GM11168 (cell line): Measurements from ENCODE around the gene DMWD.
"Not testable (repeated sequence)": the region's sequence is repeated elsewhere in the genome, so short reads cannot be mapped to it uniquely, and the experiment has no call there.

ENCODE experiments used
- in situ Hi-C: fragments of 300-500 bp; cut with MboI; formaldehyde crosslinking; loops from one replicate; pipeline ENCODE4 v1.12.0; 2022; ENCODE audit warnings: low sequenced_read_pairs; ENCODE audit not compliant: unreplicated experiment

Gene DMWD

DNA sequence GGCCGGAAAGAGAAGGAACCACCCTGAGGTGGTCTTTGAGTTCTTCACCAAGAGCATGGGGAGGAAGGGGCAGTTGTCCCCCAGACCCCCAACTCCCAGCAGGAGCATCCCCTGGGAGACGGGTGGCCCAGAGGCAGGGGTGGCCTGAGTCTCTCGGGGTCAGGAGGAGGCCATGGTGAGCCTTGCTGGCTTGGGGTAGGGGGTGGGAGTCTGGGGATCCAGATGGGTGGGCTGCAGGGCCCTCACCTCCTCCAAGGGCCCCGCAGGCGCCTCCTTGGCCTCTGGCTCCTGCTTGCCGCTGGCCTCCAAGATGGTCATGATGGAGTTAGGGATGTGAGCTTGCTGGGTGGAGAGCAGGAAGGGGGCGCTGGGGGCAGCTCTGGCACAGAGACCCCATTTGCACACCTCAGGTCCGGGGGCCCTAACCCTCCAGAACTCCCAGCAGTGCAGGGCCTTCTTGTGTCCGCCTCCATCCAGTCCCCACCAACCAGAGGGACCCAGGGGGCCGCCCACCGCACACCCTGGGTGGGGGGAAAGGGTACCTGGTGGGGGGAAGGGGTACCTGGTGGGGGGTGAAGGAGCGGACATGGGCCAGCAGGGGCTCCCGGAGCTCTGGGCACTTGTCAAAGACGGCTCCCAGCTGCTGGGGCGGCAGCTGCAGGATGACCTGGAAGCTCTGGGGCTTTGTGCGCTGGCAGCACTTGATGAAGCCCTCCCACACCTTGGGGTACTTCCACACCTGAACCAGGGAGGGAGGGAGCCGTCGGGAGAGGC lies 23.8 kb upstream of the DMWD start:
- in situ Hi-C loops = no loop called here

DNA sequence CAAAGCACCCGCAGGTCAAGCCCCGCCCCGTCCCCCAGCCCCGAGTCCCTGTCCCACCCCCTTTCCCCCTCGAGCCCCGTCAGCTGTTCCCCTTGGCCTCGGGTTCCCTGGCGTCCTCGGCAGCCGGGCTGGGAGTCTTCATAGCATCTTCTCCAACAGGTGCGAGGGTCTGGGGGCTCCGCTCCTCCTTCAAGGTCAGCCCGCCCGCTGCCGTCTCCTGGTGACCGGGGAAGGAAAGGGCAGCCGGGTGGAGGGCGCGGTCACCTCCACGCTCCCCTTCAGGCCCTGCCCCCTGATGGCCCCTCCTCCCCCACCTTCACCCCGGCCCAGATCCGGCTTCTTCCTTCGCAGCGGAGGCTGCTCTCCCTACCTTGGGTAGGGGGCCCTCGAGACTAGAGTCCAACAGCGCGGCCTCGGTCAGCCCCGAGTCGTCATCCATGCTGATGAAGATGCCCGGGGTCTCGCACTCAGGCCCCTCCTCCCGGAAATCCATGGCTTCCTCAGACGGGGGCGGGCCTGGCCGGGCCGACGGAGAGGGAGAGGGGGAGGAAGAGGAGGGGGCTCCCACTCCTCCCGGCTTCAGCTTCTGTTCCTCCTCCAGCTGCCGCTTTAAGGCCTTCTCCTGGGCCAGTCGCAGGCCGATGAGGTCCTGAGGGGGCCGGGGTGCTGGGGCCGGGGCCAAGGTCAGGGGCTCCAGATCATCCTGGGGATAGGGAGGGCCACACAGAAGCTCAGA lies 23.0 kb upstream of the DMWD start:
- in situ Hi-C loops = no loop called here

DNA sequence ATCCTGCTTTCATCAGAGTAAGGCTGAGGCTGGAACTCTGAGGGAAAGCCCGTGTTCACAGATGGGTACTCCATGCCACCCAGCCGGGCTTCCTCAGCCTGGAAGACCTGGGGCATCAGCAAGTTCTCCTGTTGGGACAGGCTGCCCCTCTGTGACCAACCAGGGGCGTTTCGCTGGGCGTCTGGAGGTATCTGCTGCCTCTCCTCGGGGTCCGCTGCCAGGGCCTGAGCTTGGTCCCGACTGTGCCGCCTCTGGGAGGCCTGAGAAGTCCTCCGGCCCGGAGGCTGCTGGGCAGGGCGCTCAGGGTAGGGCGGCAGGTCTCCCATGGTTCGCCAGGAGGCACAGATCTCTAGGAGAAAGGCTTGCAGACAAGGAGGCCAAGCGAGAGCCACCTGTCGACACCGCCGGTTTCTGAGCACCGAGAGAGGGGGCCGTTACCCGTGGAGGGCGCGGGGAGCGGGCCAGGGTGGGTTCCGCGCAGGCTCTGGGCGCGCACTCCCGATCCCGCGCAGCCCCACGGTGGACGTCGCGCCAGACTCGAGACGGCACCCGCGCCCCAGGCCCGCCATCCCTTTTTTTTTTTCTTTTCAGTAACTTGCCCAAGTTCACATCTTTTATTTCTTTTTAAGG lies 22.3 kb upstream of the DMWD start, which contains the start of gene RSPH6A:
RSPH6A (minus strand) TSS at position 458 of the 630 bp plus-strand sequence; CDS start at position 326, 132 bp downstream.
- in situ Hi-C loops = no loop called here

GRCh38 chr19:45814166-45814780 lies 21.6 kb upstream of the DMWD start:
- in situ Hi-C loops = no loop called here

DNA sequence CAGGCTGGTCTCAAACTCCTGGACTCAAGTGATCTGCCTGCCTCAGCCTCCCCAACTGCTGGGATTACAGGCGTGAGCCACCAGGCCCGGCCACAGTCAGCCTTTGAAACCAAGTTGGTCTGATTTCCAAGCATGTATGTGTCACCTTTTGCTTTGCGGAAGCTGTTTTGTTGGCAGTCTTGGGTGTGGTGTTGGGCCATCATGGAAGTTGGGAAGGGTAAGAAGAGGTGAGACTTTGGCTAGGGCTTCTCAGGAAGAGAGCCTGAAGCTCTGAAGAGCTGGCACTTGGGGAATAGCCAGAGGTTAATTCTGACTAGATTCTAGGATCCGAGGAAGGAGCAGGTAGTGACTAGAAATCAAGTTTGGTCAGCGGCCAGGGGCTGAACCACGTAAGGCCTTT lies 19.7 kb upstream of the DMWD start:
- in situ Hi-C loops = no loop called here

DNA sequence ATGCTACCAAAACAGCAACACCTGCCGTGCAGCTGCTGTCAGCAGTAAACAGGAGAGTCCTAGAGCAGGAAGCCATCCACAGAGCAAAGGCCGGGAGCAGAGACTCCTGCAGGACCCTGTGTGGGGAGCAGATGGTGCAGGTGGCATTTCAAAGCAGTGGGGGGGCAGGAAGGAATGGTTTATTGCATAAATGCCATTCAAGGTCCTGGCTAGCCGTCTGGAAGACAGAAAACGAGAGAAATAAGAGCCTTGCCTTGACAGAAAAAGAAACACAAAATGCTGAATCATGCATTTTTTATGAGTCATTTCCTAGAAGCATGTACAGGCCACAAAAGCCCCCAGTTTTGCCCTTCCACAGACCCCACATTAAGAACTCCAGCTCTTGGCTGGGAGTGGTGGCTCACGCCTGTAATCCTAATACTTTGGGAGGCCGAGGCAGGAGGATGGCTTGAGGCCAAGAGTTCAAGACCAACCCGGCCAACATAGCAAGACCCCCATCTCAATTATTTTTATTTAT lies 17.1 kb upstream of the DMWD start:
- in situ Hi-C loops = no loop called here

DNA sequence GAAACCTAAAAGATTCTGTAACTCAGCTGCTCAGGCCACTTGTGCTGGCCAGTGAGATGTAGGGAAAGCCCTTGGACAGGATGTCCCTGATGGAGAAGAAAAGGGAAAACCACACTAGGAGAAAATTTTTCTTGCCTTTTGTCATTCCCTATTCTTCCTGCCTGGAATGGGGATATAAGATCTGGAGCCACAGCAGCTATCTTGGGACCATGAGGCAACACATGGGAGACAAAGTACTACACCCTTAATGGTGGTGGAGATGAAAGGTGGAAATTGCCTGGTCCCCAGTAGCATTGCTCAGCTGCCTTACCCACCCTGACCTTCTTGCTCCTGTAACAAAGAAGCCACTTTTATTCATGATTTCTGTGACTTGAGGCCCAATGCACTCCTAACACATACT lies 13.1 kb upstream of the DMWD start:
- in situ Hi-C loops = no loop called here

DNA sequence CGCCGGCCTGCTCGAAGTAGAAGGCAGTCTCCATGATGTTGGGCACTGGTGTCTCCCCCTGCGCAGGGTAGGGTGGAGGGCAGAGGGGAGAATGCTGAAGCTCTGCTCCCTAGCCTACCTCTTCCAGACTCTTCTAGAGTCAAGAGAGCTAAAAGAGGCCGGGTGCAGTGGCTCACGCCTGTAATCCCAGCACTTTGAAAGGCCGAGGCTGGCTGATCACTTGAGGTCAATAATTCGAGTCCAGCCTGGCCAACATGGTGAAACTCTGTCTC lies 12.2 kb upstream of the DMWD start:
- in situ Hi-C loops = no loop called here

DNA sequence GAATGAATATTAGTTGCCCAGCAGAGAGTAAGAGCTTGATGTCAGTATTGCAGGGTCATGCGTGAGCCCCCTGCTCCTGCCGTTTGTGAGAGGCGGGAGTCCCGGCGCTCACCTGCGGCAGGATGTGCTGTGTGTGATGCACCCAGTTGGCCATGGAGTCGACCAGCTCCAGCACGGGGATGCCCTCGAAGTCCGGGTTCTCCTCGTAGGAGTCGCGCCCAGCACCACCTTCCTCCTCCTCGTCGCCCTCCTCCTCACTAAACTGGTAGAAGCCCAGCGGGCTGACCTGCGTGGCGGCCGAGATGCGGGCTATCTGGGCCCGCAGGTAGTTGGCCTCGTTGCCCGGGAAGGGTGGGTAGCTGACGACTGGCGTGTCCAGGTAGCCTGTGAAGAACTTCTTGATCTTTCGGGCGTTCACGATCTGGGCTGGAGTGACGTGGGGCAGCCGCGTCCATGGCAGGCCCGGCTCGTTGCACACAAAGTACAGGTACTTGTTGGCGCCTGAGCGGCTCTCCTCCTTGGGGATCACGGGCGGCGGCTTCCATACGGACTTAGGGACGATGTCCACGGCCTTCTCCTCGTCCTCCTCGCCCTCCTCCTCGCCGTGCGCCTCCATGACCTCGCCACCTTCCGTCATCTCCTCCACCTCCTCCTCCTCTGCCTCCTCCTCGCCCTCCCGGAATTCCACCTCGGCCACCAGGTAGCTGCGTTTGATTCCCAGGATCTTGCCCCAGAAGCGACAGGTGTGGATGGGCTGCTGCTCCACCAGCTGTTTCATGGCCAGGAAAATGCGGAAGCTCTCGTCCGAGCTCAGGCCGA lies 11.7 kb upstream of the DMWD start:
- in situ Hi-C loops = no loop called here

- in situ Hi-C loops = no loop called here
Measured at GRCh38 chr19:45801603-45802175, 9.0 kb upstream of the DMWD start.

DNA sequence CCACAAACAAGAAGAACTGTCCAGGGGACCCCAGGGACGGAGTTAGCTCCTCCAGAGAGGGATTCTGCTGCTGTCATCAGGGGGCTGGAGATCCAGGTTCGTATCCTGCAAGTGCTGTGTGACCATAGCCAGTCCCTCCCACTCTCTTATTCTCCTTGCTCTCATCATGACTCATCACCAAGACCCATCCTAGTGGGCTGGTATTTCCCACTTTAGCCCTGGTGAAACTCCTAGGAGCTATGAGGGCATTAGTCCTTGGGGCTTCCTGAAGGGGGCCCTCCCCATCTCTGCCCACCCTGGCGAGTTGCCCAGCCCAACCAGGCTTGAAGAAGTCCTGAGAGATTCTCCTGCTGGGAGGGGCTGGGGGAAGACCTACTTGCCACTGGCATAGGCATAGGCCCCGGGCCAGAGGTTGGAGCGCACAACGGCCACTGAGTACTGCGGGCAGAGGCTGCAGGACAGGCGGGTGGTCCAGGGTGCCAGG lies 7.5 kb upstream of the DMWD start:
- in situ Hi-C loops = no loop called here

DNA sequence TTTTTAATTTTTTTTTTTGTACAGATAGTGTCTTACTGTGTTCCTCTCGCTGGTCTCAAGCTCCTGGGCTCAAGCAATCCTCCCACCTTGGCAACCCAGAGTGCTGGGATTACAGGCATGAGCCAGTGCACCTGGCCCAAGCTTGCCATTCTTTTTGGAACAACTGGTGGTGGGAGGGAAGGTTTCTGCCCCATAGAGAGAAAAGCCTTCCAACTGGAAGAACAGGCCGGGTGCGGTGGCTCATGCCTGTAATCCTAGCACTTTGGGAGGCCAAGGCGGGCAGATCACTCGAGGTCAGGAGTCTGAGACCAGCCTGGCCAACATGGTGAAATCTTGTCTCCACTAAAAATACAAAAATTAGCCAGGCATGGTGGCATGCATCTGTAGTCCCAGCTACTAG lies 6.9 kb upstream of the DMWD start:
- in situ Hi-C loops = not testable (repeated sequence)

DNA sequence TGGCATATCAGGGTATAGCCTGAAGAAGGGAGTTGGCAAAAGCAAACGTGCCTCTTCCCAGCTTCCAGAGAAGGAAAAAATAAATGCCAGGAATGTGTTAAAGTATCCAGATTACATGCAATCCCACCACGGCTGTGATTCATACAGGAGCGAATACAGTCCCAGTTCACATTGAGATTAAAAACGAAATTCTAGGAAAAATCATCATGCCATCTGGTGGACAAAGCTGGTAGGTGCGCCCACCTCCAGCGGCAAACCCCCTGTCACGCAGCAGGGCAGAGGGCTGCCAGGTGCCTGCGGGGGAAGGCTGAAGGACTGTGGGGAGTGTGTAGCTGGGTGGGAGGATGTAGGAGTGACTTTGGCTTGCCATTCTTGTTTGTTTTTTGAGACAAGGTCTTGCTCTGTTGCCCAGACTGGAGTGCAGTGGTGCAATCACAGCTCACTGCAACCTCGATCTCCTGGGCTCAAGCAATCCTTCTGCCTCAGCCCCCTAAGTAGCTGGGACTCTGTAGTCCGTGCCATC lies 6.4 kb upstream of the DMWD start:
- in situ Hi-C loops = no loop called here

DNA sequence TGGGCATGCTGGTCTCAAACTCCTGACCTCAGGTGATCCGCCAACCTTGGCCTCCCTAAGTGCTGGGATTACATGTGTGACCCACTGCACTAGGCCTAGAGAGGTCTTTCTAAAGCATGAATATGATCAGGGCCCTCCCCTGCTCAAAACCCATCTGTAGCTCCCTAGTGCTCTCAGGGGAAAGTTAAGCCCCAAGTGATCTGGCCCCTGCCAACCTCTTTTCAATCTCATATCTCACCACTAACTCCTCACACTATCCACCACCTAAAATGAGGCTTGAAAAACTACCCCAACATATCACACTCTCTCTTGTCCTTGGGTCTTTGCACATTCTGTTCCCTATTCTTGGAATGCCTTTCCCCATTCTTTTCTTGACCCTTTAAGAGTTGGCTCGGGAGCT lies 2.0 kb upstream of the DMWD start:
- in situ Hi-C loops = no loop called here

DNA sequence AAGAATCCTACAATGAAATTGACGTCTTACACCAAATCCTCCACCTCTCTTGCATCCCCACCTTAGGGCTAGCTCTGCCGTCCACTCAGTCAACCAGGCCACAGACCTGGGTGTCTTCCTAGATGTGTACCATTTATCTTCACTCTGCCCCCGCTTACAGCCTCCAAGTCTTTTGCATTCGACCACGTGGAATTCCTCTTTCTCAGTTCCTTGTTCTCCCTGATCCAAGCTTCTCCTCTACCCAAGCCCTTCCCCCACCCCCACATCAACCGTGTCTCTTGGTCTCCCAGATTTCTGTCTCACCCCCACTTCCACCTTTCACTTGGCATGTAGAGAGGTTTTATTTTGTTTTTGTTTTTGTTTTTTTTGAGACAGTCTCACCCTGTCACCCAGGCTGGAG lies 1.2 kb upstream of the DMWD start:
- in situ Hi-C loops = no loop called here

DNA sequence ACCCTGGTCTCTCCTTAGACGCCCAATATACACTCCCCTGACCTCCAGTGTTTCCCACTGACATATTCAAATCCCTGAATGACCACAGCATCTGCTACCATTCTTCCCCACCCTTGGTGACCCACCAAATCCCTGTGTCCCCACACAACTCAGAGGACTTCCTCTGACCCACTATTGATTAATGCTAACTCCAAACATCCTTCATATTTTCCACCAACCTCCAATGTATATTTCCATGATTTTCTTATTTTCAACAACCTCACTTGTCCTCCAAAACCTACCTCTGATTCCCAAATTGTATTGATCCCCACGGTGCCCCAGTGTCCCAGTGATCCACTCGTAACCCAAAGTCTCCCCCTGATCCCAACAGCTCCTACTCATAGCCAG lies 526 bp upstream of the DMWD start:
- in situ Hi-C loops = no loop called here

DNA sequence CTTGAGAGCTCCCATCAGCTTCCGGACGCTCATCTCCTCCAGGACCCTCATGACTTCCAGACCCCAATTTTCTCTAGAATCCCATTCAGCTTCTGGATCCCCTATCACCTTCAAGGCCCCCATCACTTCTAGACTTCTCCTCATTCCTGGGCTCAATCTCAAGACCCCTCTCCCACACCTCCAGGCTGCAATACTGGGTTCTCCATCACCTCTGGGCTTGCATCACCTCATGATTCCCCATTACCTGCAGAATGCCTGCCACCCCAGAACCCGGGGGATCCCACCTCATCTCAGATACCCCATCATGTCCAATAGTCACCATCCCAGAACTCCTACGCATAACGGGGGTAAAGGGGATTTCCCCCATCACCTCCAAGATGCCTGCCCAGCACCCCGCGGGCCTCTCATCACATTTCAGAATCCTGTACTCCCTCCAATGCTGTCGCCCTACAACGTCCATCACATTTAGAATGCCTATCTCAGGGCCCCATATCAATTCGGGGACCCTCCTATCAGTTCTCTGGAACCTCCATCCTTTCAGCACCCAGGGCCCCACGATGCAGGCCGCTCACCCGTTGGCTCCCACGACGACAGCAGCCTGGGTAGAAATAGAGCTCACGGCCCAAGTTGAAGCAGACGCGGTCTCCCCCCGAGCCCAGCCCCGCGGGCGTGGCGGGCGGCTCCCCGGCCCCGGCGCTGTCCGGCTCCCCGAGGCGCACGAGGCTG lies 738 bp downstream of the DMWD start:
- in situ Hi-C loops = no loop called here

- in situ Hi-C loops = no loop called here
Measured at GRCh38 chr19:45790942-45791341, 1.7 kb downstream of the DMWD start.
